Measurements from ENCODE around the gene CLEC4F. TPM values are rescaled to one million over a fixed set of nuclear protein-coding genes. Genes with fewer than 3 reads are reported as not detected.

CLEC4F gene
- total RNA-seq, 1 donor from 2014 or later = not detected

- Mint-ChIP-seq H3K4me1 (peaks cover 4% of the 10 kb centered on the region), H3K27ac (ENCODE audit: unreplicated experiment) (no peak overlapping the region), H3K36me3 (ENCODE audit: low read depth) (no peaks in the 10 kb centered on the region), H3K4me3 (no peak overlapping the region), H3K27me3 (ENCODE audit: low read depth) (peaks cover 12% of the 10 kb centered on the region), H3K9me3 (no peaks in the 10 kb centered on the region)
- DNase-seq (ENCODE audit: low read depth, low spot score) = no peak
- no peak for TF ChIP-seq CTCF (conservative IDR thresholded peaks at IDR 0.05)
Measured at GRCh38 chr2:70830366-70830765, 10.0 kb upstream of the CLEC4F start.

- Mint-ChIP-seq H3K27ac (ENCODE audit: unreplicated experiment) (no peak overlapping the region), H3K27me3 (ENCODE audit: low read depth) (peaks cover 8% of the 10 kb centered on the region), H3K4me3 (no peak overlapping the region), H3K4me1 (peaks cover 4% of the 10 kb centered on the region), H3K36me3 (ENCODE audit: low read depth) (no peaks in the 10 kb centered on the region), H3K9me3 (no peaks in the 10 kb centered on the region)
- no peak for DNase-seq (ENCODE audit: low read depth, low spot score)
- TF ChIP-seq CTCF (conservative IDR thresholded peaks at IDR 0.05) = no peak
Measured at GRCh38 chr2:70829916-70830315, 9.5 kb upstream of the CLEC4F start.

GRCh38 chr2:70828914-70829824, 8.8 kb upstream of the CLEC4F start:
- no peaks in the 10 kb centered on the region for H3K9me3 Mint-ChIP-seq
- peaks cover 7% of the 10 kb centered on the region for H3K27me3 Mint-ChIP-seq (ENCODE audit: low read depth)
- H3K36me3 Mint-ChIP-seq (ENCODE audit: low read depth) = no peaks in the 10 kb centered on the region
- no peak for DNase-seq (ENCODE audit: low read depth, low spot score)
- TF ChIP-seq CTCF (conservative IDR thresholded peaks at IDR 0.05) = no peak
- H3K4me3 Mint-ChIP-seq = no peak overlapping the region
- H3K27ac Mint-ChIP-seq (ENCODE audit: unreplicated experiment) = no peak overlapping the region
- H3K4me1 Mint-ChIP-seq = peaks cover 4% of the 10 kb centered on the region

GRCh38 chr2:70828115-70828514, 7.7 kb upstream of the CLEC4F start:
- Mint-ChIP-seq H3K9me3 (no peaks in the 10 kb centered on the region), H3K27ac (ENCODE audit: unreplicated experiment) (no peak overlapping the region), H3K36me3 (ENCODE audit: low read depth) (no peaks in the 10 kb centered on the region), H3K4me1 (peaks cover 4% of the 10 kb centered on the region), H3K4me3 (no peak overlapping the region), H3K27me3 (ENCODE audit: low read depth) (peaks cover 7% of the 10 kb centered on the region)
- no peak for TF ChIP-seq CTCF (conservative IDR thresholded peaks at IDR 0.05)
- DNase-seq (ENCODE audit: low read depth, low spot score) = no peak

GRCh38 chr2:70827388-70827787, 7.0 kb upstream of the CLEC4F start:
- peaks cover 5% of the 10 kb centered on the region for H3K27me3 Mint-ChIP-seq (ENCODE audit: low read depth)
- H3K4me1 Mint-ChIP-seq = peaks cover 4% of the 10 kb centered on the region
- no peak for DNase-seq (ENCODE audit: low read depth, low spot score)
- H3K27ac Mint-ChIP-seq (ENCODE audit: unreplicated experiment) = no peak overlapping the region
- H3K4me3 Mint-ChIP-seq = no peak overlapping the region
- no peak for TF ChIP-seq CTCF (conservative IDR thresholded peaks at IDR 0.05)
- no peaks in the 10 kb centered on the region for H3K9me3 Mint-ChIP-seq
- no peaks in the 10 kb centered on the region for H3K36me3 Mint-ChIP-seq (ENCODE audit: low read depth)
